WTC11 (cell line): Measurements from ENCODE around the gene MED12. TPM values are rescaled to one million over a fixed set of nuclear protein-coding genes. Genes with fewer than 3 reads are reported as not detected.

Source experiments
- ATF1 ChIP-seq: sonication (generic); formaldehyde crosslinking; IDR thresholded peaks from 2 replicates; pipeline ENCODE4 v1.8.1; 2023; ENCODE audit warnings: mild to moderate bottlenecking, moderate library complexity, missing genetic modification reagents
- CREM ChIP-seq: sonication (generic); formaldehyde crosslinking; IDR thresholded peaks from 2 replicates; pipeline ENCODE4 v1.8.1; 2022; ENCODE audit warnings: mild to moderate bottlenecking, missing genetic modification reagents, moderate library complexity
- GRHL2 ChIP-seq: fragments of 250-450 bp; sonication (Bioruptor Pico); IDR thresholded peaks from 2 replicates; pipeline ENCODE4 v1.8.0; 2022; ENCODE audit warnings: mild to moderate bottlenecking, moderate library complexity; ENCODE audit not compliant: insufficient replicate concordance, severe bottlenecking
- ZBTB21 ChIP-seq: sonication (generic); formaldehyde crosslinking; IDR thresholded peaks from 2 replicates; pipeline ENCODE4 v1.8.1; 2023; ENCODE audit warnings: mild to moderate bottlenecking, missing genetic modification reagents, borderline replicate concordance
- ZNF121 ChIP-seq: sonication (generic); formaldehyde crosslinking; IDR thresholded peaks from 2 replicates; pipeline ENCODE4 v1.8.0; 2023; ENCODE audit warnings: missing genetic modification reagents
- ZNF396 ChIP-seq: fragments of 250-450 bp; sonication (Bioruptor Pico); IDR thresholded peaks from 2 replicates; pipeline ENCODE4 v1.8.0; 2021; ENCODE audit warnings: mild to moderate bottlenecking, moderate library complexity, borderline replicate concordance
- total RNA-seq: library from RNA; stranded (reverse); gene quantifications from 3 replicates; pipeline ENCODE4 v1.2.3, GENCODE V29; 2021
- TF ChIP-seq, protein P1 (sequence below): sonication (generic); formaldehyde crosslinking; IDR thresholded peaks from 2 replicates; pipeline ENCODE4 v1.8.0; 2023; ENCODE audit warnings: missing genetic modification reagents, mild to moderate bottlenecking, borderline replicate concordance
- TF ChIP-seq, protein P2 (sequence below): fragments of 250-450 bp; sonication (Bioruptor Pico); conservative IDR thresholded peaks from 2 replicates; pipeline ENCODE4 v1.9.0; 2021; ENCODE audit warnings: mild to moderate bottlenecking
- TF ChIP-seq, protein P3 (sequence below): fragments of 200-600 bp; IDR thresholded peaks from 2 replicates; pipeline ENCODE4 v1.8.0; 2022; ENCODE audit warnings: antibody characterized with exemption
- TF ChIP-seq, protein P4 (sequence below): sonication (generic); formaldehyde crosslinking; conservative IDR thresholded peaks from 2 replicates; pipeline ENCODE4 v1.8.1; 2022; ENCODE audit warnings: mild to moderate bottlenecking, missing genetic modification reagents
- TF ChIP-seq, protein P5 (sequence below): sonication (generic); formaldehyde crosslinking; conservative IDR thresholded peaks from 2 replicates; pipeline ENCODE4 v1.8.1; 2023; ENCODE audit warnings: mild to moderate bottlenecking, low read depth, missing genetic modification reagents, moderate library complexity
- TF ChIP-seq, protein P6 (sequence below): sonication (generic); formaldehyde crosslinking; IDR thresholded peaks from 2 replicates; pipeline ENCODE4 v1.8.1; 2023; ENCODE audit warnings: mild to moderate bottlenecking, moderate library complexity, missing genetic modification reagents

MED12 gene
- total RNA-seq, 1 experiment from 2014 or later, result 35.6 TPM

DNA sequence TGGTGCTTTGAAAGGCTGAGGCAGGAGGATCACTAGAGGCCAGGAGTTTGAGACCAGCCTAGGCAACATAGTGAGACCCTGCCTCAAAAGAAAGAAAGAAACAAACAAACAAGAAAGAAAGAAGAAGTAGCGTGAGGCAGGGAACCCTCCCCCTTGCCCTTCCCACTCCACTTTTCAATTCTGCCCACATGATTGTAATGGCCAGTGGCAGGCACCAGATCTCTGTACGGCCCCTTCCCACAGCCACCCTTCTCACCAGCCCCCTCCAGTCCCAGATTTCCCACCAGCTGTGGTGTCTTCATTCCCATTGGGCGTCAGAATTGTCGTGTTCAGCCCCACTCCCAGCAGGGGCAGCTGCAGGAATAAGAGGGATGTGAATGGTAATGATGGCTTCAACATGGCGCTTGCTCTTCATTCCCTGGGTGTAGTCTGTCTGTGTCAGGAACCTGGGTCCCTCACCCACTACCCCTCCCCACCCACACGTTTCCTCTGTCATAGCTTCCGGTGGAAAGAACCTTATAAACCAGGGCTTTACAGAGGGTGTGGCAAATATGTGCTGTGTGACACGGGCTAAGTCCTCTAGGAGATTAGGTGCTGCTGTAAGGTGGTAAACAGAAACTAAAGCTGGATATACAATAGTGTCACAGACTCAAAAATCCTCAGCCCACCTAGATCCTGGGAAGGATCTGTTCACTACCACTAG, 7.1 kb upstream of the MED12 start, which contains the start of gene IL2RG (continued):
- TF ChIP-seq, protein P1, sequence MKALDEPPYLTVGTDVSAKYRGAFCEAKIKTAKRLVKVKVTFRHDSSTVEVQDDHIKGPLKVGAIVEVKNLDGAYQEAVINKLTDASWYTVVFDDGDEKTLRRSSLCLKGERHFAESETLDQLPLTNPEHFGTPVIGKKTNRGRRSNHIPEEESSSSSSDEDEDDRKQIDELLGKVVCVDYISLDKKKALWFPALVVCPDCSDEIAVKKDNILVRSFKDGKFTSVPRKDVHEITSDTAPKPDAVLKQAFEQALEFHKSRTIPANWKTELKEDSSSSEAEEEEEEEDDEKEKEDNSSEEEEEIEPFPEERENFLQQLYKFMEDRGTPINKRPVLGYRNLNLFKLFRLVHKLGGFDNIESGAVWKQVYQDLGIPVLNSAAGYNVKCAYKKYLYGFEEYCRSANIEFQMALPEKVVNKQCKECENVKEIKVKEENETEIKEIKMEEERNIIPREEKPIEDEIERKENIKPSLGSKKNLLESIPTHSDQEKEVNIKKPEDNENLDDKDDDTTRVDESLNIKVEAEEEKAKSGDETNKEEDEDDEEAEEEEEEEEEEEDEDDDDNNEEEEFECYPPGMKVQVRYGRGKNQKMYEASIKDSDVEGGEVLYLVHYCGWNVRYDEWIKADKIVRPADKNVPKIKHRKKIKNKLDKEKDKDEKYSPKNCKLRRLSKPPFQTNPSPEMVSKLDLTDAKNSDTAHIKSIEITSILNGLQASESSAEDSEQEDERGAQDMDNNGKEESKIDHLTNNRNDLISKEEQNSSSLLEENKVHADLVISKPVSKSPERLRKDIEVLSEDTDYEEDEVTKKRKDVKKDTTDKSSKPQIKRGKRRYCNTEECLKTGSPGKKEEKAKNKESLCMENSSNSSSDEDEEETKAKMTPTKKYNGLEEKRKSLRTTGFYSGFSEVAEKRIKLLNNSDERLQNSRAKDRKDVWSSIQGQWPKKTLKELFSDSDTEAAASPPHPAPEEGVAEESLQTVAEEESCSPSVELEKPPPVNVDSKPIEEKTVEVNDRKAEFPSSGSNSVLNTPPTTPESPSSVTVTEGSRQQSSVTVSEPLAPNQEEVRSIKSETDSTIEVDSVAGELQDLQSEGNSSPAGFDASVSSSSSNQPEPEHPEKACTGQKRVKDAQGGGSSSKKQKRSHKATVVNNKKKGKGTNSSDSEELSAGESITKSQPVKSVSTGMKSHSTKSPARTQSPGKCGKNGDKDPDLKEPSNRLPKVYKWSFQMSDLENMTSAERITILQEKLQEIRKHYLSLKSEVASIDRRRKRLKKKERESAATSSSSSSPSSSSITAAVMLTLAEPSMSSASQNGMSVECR, result no peak
- TF ChIP-seq, protein P2, sequence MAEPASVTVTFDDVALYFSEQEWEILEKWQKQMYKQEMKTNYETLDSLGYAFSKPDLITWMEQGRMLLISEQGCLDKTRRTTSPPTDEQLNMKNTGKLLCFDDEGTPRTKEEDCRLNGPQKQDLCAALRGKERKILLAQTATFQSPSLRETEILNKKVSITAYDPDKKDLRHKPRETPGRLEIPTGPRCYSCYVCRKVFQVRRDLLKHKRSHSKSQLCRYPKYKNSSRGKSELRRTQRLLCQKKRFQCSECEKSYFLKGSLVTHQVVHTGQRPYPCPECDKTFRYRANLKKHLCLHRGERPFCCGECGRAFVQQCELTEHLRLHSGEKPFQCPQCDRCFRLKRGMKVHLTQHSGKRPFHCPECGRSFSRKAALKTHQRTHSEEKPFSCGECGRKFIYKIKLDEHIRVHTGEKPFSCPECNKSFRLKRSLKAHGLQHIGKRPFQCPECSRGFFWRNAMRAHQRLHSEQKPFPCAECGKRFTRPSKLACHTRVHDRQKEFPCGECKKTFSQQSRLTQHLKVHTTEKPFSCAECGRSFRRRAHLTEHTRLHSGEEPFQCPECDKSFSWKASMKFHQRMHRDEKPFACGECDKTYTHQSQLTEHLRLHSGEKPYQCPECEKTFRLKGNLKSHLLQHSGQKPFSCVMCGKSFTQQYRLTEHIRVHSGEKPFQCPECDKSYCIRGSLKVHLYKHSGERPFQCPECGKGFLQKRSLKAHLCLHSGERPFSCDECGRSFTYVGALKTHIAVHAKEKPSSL (CRISPR knock-in tag), result no peak
- TF ChIP-seq, protein P3, sequence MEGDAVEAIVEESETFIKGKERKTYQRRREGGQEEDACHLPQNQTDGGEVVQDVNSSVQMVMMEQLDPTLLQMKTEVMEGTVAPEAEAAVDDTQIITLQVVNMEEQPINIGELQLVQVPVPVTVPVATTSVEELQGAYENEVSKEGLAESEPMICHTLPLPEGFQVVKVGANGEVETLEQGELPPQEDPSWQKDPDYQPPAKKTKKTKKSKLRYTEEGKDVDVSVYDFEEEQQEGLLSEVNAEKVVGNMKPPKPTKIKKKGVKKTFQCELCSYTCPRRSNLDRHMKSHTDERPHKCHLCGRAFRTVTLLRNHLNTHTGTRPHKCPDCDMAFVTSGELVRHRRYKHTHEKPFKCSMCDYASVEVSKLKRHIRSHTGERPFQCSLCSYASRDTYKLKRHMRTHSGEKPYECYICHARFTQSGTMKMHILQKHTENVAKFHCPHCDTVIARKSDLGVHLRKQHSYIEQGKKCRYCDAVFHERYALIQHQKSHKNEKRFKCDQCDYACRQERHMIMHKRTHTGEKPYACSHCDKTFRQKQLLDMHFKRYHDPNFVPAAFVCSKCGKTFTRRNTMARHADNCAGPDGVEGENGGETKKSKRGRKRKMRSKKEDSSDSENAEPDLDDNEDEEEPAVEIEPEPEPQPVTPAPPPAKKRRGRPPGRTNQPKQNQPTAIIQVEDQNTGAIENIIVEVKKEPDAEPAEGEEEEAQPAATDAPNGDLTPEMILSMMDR, result no peak
- TF ChIP-seq, protein P4, sequence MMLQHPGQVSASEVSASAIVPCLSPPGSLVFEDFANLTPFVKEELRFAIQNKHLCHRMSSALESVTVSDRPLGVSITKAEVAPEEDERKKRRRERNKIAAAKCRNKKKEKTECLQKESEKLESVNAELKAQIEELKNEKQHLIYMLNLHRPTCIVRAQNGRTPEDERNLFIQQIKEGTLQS (CRISPR knock-in tag), result no peak
- TF ChIP-seq, protein P5, sequence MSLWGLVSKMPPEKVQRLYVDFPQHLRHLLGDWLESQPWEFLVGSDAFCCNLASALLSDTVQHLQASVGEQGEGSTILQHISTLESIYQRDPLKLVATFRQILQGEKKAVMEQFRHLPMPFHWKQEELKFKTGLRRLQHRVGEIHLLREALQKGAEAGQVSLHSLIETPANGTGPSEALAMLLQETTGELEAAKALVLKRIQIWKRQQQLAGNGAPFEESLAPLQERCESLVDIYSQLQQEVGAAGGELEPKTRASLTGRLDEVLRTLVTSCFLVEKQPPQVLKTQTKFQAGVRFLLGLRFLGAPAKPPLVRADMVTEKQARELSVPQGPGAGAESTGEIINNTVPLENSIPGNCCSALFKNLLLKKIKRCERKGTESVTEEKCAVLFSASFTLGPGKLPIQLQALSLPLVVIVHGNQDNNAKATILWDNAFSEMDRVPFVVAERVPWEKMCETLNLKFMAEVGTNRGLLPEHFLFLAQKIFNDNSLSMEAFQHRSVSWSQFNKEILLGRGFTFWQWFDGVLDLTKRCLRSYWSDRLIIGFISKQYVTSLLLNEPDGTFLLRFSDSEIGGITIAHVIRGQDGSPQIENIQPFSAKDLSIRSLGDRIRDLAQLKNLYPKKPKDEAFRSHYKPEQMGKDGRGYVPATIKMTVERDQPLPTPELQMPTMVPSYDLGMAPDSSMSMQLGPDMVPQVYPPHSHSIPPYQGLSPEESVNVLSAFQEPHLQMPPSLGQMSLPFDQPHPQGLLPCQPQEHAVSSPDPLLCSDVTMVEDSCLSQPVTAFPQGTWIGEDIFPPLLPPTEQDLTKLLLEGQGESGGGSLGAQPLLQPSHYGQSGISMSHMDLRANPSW, result no peak
- no peak for TF ChIP-seq GRHL2 (CRISPR knock-in tag)
- no peak for TF ChIP-seq ZNF121
- TF ChIP-seq ATF1 (CRISPR knock-in tag), result no peak
- no peak for TF ChIP-seq ZBTB21 (CRISPR knock-in tag)
- TF ChIP-seq ZNF396 (CRISPR knock-in tag), result no peak
- no peak for TF ChIP-seq CREM (CRISPR knock-in tag)
- TF ChIP-seq, protein P6, sequence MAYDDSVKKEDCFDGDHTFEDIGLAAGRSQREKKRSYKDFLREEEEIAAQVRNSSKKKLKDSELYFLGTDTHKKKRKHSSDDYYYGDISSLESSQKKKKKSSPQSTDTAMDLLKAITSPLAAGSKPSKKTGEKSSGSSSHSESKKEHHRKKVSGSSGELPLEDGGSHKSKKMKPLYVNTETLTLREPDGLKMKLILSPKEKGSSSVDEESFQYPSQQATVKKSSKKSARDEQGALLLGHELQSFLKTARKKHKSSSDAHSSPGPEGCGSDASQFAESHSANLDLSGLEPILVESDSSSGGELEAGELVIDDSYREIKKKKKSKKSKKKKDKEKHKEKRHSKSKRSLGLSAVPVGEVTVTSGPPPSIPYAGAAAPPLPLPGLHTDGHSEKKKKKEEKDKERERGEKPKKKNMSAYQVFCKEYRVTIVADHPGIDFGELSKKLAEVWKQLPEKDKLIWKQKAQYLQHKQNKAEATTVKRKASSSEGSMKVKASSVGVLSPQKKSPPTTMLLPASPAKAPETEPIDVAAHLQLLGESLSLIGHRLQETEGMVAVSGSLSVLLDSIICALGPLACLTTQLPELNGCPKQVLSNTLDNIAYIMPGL (CRISPR knock-in tag), result no peak
